Neural progenitor cell (in vitro differentiated cells): ENCODE data around the gene GPR137B. TPM values are rescaled to one million over a fixed set of nuclear protein-coding genes. Genes with fewer than 3 reads are reported as not detected.
"Not testable (repeated sequence)": the region's sequence is repeated elsewhere in the genome, so short reads cannot be mapped to it uniquely, and the experiment has no call there.

ENCODE experiments used
- DNase-seq: peaks from one replicate; pipeline ENCODE4 v3.0.0-alpha.2; 2016; ENCODE audit warnings: low spot score
- H2AFZ ChIP-seq: fragments of 200-600 bp; sonication (generic); replicated peaks from 2 replicates; pipeline ENCODE4 v1.6.1; 2016; ENCODE audit warnings: antibody characterized with exemption
- H3F3A ChIP-seq: fragments of 200-600 bp; sonication (generic); 2 replicates; pipeline ENCODE4 v1.6.1; 2016; ENCODE audit warnings: antibody characterized with exemption, low read depth
- H3K27ac ChIP-seq: fragments of 200-600 bp; sonication (generic); 2 replicates; pipeline ENCODE4 v1.5.1; 2016; ENCODE audit warnings: mild to moderate bottlenecking
- H3K27me3 ChIP-seq: fragments of 200-600 bp; sonication (generic); 2 replicates; pipeline ENCODE4 v1.6.1; 2016; ENCODE audit warnings: mild to moderate bottlenecking, moderate library complexity
- H3K36me3 ChIP-seq: fragments of 200-600 bp; sonication (generic); 2 replicates; pipeline ENCODE4 v1.5.1; 2016
- H3K4me1 ChIP-seq: fragments of 200-600 bp; sonication (generic); 2 replicates; pipeline ENCODE4 v1.6.1; 2016; ENCODE audit warnings: mixed run types
- H3K4me2 ChIP-seq: fragments of 200-600 bp; sonication (generic); 2 replicates; pipeline ENCODE4 v1.6.1; 2016
- H3K4me3 ChIP-seq: fragments of 200-600 bp; sonication (generic); 2 replicates; pipeline ENCODE4 v1.5.1; 2016
- H3K79me2 ChIP-seq: fragments of 200-600 bp; sonication (generic); 2 replicates; pipeline ENCODE4 v1.6.1; 2016; ENCODE audit warnings: low read depth
- H3K9ac ChIP-seq: fragments of 200-600 bp; sonication (generic); 2 replicates; pipeline ENCODE4 v1.6.1; 2016
- H3K9me3 ChIP-seq: fragments of 200-600 bp; sonication (generic); 2 replicates; pipeline ENCODE4 v1.5.1; 2016; ENCODE audit warnings: low read depth
- H4K20me1 ChIP-seq: fragments of 200-600 bp; sonication (generic); 2 replicates; pipeline ENCODE4 v1.6.1; 2016; ENCODE audit warnings: low read depth
- H3K27ac Mint-ChIP-seq: 3 replicates; pipeline ENCODE4 v1.8.0; 2021; ENCODE audit warnings: mixed read lengths
- H3K27me3 Mint-ChIP-seq: 2 replicates; pipeline ENCODE4 v1.8.0; 2022; ENCODE audit warnings: low read depth, mild to moderate bottlenecking, inconsistent platforms, moderate library complexity, mixed read lengths; ENCODE audit not compliant: insufficient read depth
- H3K36me3 Mint-ChIP-seq: 3 replicates; pipeline ENCODE4 v1.8.0; 2021; ENCODE audit warnings: mixed read lengths
- H3K4me1 Mint-ChIP-seq: 3 replicates; pipeline ENCODE4 v1.8.0; 2021; ENCODE audit warnings: mixed read lengths
- H3K4me3 Mint-ChIP-seq: 3 replicates; pipeline ENCODE4 v1.8.0; 2021; ENCODE audit warnings: mild to moderate bottlenecking, moderate library complexity, mixed read lengths
- H3K9me3 Mint-ChIP-seq: 3 replicates; pipeline ENCODE4 v1.8.0; 2020; ENCODE audit warnings: mixed read lengths
- EZH2 ChIP-seq: fragments of 200-600 bp; sonication (generic); IDR thresholded peaks from 2 replicates; pipeline ENCODE4 v1.6.1; 2017; ENCODE audit warnings: antibody characterized with exemption, mild to moderate bottlenecking, moderate library complexity
- EZH2phosphoT487 ChIP-seq: fragments of 200-600 bp; sonication (generic); IDR thresholded peaks from 2 replicates; pipeline ENCODE4 v1.6.1; 2017; ENCODE audit warnings: antibody characterized with exemption
- total RNA-seq: library from RNA; depleted of rRNA; stranded (reverse); fragments of >200 nt; gene quantifications from 2 replicates; pipeline ENCODE4 v1.2.3, GENCODE V29; 2015; ENCODE audit warnings: low replicate concordance
- TF ChIP-seq, protein P1 (sequence below): fragments of 200-600 bp; sonication (generic); IDR thresholded peaks from 2 replicates; pipeline ENCODE4 v1.5.1; 2017; ENCODE audit warnings: antibody characterized with exemption, mild to moderate bottlenecking

The GPR137B gene, protein sequence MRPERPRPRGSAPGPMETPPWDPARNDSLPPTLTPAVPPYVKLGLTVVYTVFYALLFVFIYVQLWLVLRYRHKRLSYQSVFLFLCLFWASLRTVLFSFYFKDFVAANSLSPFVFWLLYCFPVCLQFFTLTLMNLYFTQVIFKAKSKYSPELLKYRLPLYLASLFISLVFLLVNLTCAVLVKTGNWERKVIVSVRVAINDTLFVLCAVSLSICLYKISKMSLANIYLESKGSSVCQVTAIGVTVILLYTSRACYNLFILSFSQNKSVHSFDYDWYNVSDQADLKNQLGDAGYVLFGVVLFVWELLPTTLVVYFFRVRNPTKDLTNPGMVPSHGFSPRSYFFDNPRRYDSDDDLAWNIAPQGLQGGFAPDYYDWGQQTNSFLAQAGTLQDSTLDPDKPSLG
- 4.3 and 4.5 TPM in 2 replicates for total RNA-seq

DNA sequence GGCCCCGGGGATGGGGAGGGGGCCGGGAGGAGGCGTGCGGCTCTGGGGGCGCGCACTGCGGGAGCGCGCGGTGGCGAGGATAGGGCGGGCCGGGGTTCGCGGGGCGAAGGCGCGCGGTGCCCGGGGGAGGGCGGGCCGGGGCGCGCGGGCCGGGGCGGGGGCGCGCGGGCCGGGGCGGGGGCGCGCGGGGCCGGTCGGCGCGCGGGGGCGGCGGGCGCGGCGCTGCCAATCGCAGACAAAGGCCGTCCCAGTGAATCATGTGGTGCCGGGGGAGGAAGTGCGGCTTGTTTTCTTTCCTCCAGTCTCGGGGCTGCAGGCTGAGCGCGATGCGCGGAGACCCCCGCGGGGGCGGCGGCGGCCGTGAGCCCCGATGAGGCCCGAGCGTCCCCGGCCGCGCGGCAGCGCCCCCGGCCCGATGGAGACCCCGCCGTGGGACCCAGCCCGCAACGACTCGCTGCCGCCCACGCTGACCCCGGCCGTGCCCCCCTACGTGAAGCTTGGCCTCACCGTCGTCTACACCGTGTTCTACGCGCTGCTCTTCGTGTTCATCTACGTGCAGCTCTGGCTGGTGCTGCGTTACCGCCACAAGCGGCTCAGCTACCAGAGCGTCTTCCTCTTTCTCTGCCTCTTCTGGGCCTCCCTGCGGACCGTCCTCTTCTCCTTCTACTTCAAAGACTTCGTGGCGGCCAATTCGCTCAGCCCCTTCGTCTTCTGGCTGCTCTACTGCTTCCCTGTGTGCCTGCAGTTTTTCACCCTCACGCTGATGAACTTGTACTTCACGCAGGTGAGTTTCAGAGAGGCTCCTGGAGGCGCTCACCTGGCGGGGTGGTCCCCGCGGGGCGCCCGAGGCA is at the start of gene GPR137B:
Gene GPR137B, plus strand, starts transcription at position 287 of the 851 bp plus-strand sequence. Its CDS starts 84 bp downstream, at position 371.
- Mint-ChIP-seq H3K4me1 (peaks cover 24% of the 10 kb centered on the region), H3K4me3 (peak within 1 kb of the TSS; percentile 97), H3K9me3 (no peaks in the 10 kb centered on the region), H3K27me3 (peaks cover 37% of the 10 kb centered on the region), H3K36me3 (no peaks in the 10 kb centered on the region), H3K27ac (peak within 1 kb of the TSS; percentile 93)
- Histone ChIP-seq H3K36me3 (no peaks in the 10 kb centered on the region), H3K4me1 (peaks cover 7% of the 10 kb centered on the region), H3F3A (peaks cover 20% of the 10 kb centered on the region), H3K27ac (no peak within 1 kb of the TSS), H3K79me2 (no peaks in the 10 kb centered on the region), H3K9ac (no peak within 1 kb of the TSS), H3K27me3 (peaks cover 79% of the 10 kb centered on the region), H2AFZ (peak within 1 kb of the TSS; percentile 96), H3K9me3 (no peaks in the 10 kb centered on the region), H3K4me3 (peak within 1 kb of the TSS; percentile 75), H3K4me2 (peak within 1 kb of the TSS; percentile 100), H4K20me1 (peaks cover 13% of the 10 kb centered on the region)
- DNase-seq: peak; percentile 74
- TF ChIP-seq EZH2phosphoT487: peak; percentile 67
- TF ChIP-seq EZH2: no peak

DNA sequence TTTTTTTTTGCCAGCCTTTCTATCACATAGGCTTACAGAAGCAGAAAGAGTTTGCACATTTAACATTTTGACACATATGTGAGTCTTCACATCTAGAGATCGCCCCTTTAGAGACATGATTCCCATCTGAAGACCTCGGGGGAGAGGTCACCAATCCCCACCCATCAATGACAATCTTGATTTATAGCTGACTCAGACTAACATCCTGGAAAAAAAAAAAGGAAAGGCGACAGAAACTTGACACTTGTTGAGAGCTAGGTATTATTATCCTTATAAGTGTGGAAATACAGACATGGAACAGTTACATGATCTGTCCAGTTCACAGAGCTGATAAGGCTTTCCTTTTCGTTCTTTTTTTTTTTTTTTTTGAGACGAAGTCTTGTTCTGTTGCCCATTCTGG is 49.4 kb upstream of the GPR137B start:
- TF ChIP-seq EZH2 (no peak), EZH2phosphoT487 (no peak)
- TF ChIP-seq, protein P1, sequence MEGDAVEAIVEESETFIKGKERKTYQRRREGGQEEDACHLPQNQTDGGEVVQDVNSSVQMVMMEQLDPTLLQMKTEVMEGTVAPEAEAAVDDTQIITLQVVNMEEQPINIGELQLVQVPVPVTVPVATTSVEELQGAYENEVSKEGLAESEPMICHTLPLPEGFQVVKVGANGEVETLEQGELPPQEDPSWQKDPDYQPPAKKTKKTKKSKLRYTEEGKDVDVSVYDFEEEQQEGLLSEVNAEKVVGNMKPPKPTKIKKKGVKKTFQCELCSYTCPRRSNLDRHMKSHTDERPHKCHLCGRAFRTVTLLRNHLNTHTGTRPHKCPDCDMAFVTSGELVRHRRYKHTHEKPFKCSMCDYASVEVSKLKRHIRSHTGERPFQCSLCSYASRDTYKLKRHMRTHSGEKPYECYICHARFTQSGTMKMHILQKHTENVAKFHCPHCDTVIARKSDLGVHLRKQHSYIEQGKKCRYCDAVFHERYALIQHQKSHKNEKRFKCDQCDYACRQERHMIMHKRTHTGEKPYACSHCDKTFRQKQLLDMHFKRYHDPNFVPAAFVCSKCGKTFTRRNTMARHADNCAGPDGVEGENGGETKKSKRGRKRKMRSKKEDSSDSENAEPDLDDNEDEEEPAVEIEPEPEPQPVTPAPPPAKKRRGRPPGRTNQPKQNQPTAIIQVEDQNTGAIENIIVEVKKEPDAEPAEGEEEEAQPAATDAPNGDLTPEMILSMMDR: no peak

DNA sequence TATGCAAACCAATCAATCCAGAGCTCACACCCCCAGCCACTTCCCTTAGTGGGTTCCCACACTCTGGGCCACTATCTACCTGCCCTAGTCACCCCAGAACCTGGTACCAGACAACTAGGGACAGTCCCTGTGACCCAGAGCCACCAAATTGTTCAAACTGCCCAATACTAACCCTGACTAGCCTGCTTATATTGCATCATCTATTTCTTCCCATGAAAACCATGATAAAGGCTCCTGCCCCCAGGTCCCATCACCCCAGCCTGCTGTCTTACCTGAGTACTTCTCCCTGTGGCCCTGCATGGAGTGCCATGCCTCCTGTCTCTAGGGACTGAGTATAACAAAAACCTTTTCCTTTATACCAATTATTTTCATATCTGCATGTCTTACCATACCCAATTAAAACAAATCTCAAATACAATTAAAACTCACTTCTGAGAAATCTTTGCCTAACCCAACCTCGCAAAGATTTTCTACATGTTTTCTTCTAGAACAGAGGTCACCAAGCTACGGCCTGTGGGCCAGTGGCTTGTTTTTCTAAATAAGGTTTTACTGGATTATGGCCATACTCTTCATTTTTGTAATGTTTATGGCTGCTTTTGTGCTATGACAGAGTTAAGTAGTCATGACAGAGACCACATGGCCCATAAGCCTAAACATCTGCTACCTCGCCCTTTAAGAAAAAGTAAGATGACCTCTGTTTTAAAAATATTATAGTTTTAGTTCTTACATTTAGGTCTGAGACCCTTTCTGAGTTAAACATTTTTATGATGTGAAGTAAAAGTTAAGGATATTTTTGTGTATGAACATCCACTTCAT is 46.4 kb upstream of the GPR137B start:
- no peak for DNase-seq
- Mint-ChIP-seq H3K4me1 (peaks cover 3% of the 10 kb centered on the region), H3K27me3 (peaks cover 11% of the 10 kb centered on the region), H3K9me3 (peaks cover 22% of the 10 kb centered on the region), H3K4me3 (no peak overlapping the region), H3K27ac (no peak overlapping the region), H3K36me3 (peaks cover 6% of the 10 kb centered on the region)
- Histone ChIP-seq H3K9me3 (no peaks in the 10 kb centered on the region), H3K79me2 (no peaks in the 10 kb centered on the region), H3F3A (no peaks in the 10 kb centered on the region), H2AFZ (no peak overlapping the region), H3K4me2 (no peak overlapping the region), H3K4me3 (no peak overlapping the region), H3K27me3 (no peaks in the 10 kb centered on the region), H3K27ac (no peak overlapping the region), H3K9ac (no peak overlapping the region), H3K4me1 (no peaks in the 10 kb centered on the region), H4K20me1 (no peaks in the 10 kb centered on the region), H3K36me3 (no peaks in the 10 kb centered on the region)
- no peak for TF ChIP-seq EZH2phosphoT487
- no peak for TF ChIP-seq EZH2
- TF ChIP-seq, protein P1: no peak

More for the DNA sequence above, 49.4 kb upstream of the GPR137B start:
- H3K4me3 Mint-ChIP-seq: no peak overlapping the region
- H3K9me3 Mint-ChIP-seq: peaks cover 22% of the 10 kb centered on the region
- no peaks in the 10 kb centered on the region for H3K36me3 ChIP-seq
- H3K27me3 ChIP-seq: no peaks in the 10 kb centered on the region
- H3K36me3 Mint-ChIP-seq: peaks cover 6% of the 10 kb centered on the region
- H3K79me2 ChIP-seq: no peaks in the 10 kb centered on the region
- H3K4me1 Mint-ChIP-seq: peaks cover 3% of the 10 kb centered on the region
- no peaks in the 10 kb centered on the region for H3K9me3 ChIP-seq
- H3K27ac Mint-ChIP-seq: no peak overlapping the region
- no peaks in the 10 kb centered on the region for H4K20me1 ChIP-seq
- H3K4me1 ChIP-seq: no peaks in the 10 kb centered on the region
- H3K4me3 ChIP-seq: no peak overlapping the region
- no peak overlapping the region for H3K4me2 ChIP-seq
- no peak overlapping the region for H2AFZ ChIP-seq
- H3K27me3 Mint-ChIP-seq: peaks cover 12% of the 10 kb centered on the region
- H3F3A ChIP-seq: no peaks in the 10 kb centered on the region
- H3K27ac ChIP-seq: no peak overlapping the region
- DNase-seq: no peak
- no peak overlapping the region for H3K9ac ChIP-seq

DNA sequence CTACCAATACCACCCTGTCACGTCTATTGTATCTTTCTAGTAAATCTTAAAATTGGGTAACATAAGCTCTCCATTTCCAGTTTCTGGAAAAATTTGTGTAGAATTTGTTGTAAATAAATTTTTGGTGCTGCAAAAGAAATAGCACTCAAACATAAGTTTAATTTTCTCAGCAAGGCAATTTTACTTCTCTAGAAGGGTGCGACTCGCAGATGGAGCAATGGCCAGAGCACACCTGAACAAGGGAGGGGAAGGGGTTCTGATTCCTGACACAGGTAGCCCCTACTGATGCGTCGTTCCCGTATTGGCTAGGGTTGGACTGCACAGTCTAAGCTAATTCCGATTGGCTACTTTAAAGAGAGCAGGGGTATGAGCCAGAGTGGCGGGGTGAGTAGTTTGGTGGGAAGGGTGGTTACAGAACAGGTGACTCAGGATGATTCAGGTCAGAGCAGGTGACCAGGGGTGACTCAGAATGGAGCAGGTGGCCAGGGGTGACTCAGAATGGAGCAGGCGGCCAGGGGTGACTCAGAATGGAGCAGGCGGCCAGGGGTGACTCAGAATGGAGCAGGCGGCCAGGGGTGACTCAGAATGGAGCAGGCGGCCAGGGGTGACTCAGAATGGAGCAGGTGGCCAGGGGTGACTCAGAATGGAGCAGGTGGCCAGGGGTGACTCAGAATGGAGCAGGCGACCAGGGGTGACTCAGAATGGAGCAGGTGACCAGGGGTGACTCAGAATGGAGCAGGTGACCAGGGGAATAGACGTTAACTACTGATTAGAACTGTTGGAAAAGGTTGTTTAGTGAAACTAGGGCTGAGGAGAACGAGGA is 45.5 kb upstream of the GPR137B start:
- not testable (repeated sequence) for H3K9me3 ChIP-seq, H3K4me3 ChIP-seq, H3K36me3 ChIP-seq, H3F3A ChIP-seq, H3K27me3 ChIP-seq, H3K4me1 ChIP-seq, H3K36me3 Mint-ChIP-seq, H3K4me1 Mint-ChIP-seq, H3K79me2 ChIP-seq, H4K20me1 ChIP-seq, H3K27ac ChIP-seq, H3K4me2 ChIP-seq, H3K9ac ChIP-seq, H2AFZ ChIP-seq, H3K27ac Mint-ChIP-seq
- peaks cover 22% of the 10 kb centered on the region for H3K9me3 Mint-ChIP-seq
- H3K4me3 Mint-ChIP-seq: peak overlapping the region; percentile 51
- peak; percentile 33 for DNase-seq
- H3K27me3 Mint-ChIP-seq: peaks cover 11% of the 10 kb centered on the region
